ENCODE measurements around the gene OTOG.
A peak's percentile ranks its signal among the peaks of the same experiment; 100 is the strongest.

The OTOG gene

DNA sequence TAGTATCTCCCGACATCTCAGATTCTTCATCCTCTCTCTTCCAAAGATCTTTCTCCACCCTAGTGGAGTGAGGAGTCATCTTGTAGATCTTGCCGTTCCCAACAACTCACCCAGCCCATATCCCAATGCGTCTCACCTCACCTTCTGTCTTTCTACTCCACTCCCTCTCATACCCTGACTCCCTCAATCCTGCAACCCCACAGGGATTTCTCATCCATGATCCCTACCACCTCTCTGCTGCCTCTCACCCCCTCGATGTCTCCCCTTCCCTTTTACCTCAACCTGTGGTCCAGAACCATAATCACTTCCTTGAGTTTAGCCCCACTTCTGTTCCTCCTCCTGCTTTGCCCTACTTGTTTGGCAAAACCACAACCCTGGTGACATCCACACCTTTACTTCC is 41.7 kb downstream of the OTOG start:
- DNase-seq, result no peak

GRCh38 chr11:17590463-17590862 is 43.4 kb downstream of the OTOG start:
- DNase-seq, result no peak

- DNase-seq, result no peak
Measured at GRCh38 chr11:17591293-17591692, 44.2 kb downstream of the OTOG start.

DNA sequence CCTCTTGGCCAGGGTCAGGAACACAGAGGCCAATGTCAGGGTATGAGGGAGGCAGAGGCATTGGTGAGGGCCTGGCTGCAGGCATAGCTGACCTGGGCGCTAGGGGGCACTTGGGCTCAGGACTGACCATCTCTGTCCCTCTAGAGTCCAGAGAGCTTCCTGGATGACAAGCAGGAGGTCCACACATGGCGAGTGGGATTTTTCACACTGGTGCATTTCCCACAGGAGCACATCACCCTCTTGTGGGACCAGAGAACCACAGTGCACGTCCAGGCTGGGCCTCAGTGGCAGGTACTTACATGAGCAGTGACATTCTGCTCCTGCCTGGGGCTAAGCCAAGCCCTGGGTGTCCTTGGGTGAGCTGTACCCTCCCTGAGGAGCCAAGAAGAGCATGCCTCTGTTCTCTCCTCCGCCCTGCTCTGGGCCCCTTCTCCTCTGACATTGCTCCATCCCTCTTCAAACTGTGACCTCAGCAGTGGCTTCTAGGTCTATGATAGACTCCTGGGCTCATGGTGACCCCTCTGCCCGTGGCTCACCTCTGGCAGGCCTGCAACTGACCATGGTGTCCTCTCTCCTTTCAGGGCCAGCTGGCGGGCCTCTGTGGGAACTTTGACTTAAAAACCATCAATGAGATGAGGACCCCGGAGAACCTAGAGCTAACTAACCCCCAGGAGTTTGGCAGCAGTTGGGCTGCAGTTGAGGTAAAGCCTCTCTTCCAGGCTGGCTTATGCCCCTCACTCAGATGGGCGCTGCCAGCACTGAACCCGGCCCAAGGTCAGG is 46.6 kb downstream of the OTOG start:
- no peak for DNase-seq

- no peak for DNase-seq
Measured at GRCh38 chr11:17594686-17595192, 47.7 kb downstream of the OTOG start.

DNA sequence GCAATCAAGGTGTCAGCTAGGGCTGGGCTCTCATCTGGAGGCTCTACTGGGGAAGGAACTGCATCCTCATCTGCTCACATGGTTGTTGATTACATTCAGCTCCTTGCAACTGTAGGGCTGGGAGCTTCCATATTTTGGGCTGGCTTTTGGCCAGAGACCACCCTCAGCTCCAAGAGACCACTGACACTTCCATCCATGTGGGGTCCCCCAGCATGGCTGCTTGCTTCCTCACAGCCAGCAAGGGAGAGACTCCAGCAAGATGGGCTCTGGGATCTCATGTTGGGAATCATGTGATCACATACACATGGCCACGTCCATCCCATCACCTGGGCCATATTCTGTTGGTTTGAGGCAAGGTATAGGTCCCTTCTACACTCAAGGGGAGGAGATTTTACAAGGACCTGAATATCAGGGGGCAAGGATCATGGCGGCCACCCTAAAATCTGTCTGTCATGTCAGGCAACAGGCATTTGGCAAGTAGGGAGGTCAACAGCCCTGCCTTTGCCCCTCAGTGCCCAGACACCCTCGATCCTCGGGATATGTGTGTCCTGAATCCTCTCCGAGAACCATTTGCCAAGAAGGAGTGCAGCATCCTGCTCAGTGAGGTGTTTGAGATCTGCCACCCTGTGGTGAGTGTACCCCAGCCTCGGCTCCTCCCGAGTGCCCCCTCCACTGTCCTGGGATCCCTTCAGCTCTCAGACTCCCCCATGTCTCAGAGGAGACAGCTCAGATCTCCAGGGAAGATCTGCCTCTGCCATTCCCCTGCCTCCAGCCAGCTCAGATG is 48.7 kb downstream of the OTOG start:
- DNase-seq, result no peak

DNA sequence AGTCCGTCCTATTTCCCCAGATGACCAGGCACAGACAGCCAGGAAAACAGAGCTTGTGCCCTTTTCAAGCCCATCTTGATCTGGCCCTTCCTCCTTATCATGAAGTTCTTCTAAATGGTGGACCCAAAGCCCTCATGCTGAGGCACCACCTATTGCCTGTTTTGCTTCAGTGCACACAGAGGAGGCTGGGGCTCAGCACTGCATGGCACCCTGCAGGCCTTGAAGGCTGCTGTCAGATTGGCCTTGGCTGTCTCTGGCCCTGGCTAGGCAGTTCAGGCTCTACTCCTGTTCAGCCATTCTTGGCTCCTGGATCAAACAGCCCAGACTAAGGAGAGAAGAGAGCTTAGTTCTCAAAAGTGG is 49.2 kb downstream of the OTOG start:
- no peak for DNase-seq

DNA sequence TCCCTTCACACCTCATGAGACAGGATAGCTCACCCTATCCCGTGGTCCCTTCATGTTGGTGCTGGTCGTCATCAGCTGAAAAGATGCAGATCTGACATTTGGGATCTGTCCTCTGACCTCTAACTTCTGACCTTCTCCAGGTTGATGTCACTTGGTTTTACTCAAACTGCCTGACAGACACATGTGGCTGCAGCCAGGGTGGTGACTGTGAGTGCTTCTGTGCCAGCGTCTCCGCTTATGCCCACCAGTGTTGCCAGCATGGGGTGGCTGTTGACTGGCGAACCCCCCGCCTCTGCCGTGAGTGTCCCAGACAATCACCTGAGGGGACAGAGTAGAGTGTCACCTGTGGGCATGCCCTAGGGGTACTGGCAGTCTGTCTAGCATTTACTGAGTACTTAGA is 49.7 kb downstream of the OTOG start:
- no peak for DNase-seq

- no peak for DNase-seq
Measured at GRCh38 chr11:17597770-17598169, 50.7 kb downstream of the OTOG start.

DNA sequence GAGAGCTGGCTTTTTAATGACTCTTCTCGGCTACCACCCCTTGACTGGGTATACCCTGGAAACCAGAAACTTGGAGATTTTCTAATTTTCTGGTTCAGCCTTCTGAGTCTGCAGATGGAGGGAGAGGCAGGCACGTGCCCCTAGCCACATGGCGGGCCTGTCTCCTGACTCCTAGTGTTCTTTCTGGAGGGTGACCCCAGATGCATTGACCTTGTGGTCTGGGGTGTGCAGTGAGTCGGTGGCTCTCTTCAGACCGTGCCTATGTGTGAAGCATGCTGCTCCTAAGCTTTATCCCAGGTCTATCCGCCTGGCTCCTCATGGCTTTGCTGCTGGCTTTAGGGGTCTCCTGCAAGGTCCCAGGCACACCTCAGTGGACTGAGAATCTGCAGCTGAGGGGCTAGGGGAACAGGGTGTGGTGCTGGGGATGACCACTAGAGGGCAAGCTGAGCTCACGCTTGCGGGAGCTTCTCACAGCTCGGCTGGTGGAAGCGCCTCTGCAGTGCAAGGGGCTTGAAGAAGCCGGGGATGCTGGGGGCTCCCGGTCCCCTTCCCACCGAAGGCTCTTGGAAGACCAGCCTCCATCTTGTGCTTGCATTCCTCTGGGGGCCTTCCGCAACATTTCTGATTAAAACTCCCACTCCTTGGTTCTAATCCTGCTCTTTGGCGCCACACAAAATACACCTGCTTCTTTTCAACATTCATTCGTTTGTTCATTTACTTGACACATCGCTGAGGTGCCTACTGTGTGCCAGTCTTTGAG is 51.8 kb downstream of the OTOG start:
- DNase-seq, result peak; percentile 75

GRCh38 chr11:17599460-17599925 is 52.4 kb downstream of the OTOG start:
- no peak for DNase-seq

GRCh38 chr11:17600316-17601255 is 53.5 kb downstream of the OTOG start:
- no peak for DNase-seq

- DNase-seq, result no peak
Measured at GRCh38 chr11:17601256-17601671, 54.2 kb downstream of the OTOG start.

DNA sequence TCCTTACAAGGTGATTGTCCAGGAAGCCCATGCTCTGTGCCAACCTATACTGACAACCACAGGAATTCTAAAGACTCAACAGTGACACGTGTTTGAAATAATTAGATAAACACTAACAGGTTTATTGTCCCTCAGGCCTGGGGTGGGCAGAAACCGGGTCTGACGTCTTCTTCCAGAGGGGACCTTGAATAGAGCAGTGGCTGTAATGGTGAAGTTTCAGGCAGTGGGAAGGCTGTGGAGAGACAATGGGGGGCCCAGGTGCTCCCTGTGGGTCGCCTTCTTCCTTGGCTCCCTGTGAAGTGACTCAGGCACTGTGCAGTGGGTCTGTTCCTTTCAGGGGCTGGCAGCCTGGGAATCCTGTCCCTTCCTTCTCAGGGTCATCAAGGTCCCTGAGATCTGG is 54.6 kb downstream of the OTOG start:
- no peak for DNase-seq

GRCh38 chr11:17602105-17603001 is 55.3 kb downstream of the OTOG start:
- no peak for DNase-seq

DNA sequence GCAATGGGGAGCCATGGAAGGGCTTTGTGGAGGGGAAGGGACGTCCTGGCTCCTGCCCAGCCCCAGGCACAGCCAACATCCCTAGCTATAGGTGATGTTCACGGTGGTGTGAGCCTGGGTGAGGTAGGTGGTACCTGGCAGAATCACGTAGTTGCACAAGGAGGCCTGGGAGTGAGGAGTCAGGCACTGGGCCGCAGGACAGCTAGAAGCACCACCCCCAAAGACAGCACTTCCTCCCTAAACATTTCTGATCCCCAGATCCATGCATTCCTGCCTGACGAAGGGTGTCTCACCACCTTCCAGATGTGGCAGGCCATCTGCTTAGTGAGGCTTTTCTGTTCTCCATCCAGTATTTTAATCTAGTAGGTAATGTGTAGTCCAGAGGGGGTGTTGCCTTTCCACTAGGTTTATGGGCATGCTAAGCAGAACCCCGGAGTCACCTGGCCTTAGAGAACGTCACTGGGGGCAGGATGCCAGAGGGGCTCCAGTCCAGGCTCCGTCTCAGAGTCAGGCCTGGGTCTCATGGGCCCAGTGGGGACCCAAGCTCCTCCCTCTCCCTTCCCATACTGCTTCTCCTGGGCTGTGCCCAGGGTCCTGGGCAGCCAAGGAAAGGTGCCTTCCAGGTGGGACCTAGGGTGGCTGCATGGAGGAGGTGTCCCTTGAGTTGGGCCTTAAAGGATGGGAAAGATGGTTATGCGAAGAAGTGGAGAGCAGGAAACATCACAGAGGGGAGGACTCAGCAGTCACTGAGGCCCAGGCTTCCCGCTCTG is 56.2 kb downstream of the OTOG start:
- no peak for DNase-seq

DNA sequence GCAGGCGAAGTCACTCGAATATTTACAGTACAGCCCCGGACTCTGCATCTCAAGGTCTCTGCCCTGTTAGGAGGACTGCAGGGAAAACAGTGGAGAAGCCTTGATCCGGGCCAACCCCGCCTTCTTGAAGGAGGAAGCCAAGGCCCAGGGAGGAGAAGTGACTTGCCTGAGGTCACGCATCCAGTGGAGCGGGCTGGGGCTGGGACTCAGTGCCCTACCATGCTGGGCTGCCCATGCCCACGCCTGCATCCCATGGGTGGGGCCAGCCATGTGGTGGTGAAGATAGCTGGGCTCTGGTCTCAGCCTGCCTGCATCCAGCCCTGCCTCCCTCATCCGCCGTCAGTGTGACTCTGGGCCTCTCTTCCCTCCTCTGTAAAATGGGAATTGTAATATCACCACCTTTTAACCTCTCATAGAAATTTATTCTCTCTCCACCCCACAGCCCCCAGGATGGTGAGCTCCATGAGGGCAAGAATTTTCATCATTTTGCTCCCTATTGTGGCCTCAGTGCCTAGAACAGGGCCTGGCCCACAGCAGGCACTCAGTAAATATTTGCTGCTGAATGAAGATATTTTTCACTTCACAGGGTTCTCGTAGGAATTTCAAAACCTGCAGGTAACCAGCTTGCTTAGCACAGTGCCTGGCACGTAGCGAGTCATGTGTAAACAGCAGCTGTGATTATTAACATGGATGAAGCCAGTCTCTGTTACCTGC is 57.3 kb downstream of the OTOG start:
- DNase-seq, result no peak

GRCh38 chr11:17604915-17605233 is 57.8 kb downstream of the OTOG start:
- DNase-seq, result no peak

DNA sequence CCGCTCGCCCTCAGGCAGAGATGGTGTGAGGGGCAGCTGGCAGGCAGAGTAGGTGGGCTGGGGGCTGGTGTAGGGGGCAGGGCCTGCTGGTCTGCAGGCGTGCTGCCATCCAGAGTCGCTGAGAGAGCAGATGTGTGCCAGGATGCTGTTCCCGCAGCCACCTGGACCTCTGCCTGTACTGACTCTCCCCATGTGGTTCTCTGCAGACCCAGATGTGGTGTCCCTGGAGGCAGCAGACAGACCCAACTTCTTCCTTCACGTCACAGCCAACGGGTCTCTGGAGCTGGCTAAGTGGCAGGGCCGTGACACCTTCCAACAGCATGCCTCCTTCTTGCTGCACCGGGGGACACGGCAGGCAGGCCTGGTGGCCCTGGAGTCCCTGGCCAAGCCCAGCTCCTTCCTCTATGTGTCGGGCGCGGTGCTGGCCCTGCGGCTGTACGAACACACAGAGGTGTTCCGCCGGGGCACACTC is 58.6 kb downstream of the OTOG start:
- no peak for DNase-seq
